A673 (cell line): ENCODE results near the gene ELK3. TPM values are rescaled to one million over a fixed set of nuclear protein-coding genes. Genes with fewer than 3 reads are reported as not detected.

Experiments used
- BruUV-seq: library from RNA; stranded (reverse); fragments of 400-500 nt; replicated peaks from 2 replicates; lab custom pipeline; 2021; lab: Mats Ljungman, UMichigan
- CTCF ChIA-PET: fragments of 300-600 bp; sonication (Branson Sonifier 250); formaldehyde crosslinking; loops from one replicate; lab custom pipeline; 2022; ENCODE audit warnings: antibody characterized with exemption; lab: Charles Lee
- POLR2A ChIA-PET: fragments of 300-600 bp; sonication (Branson Sonifier 250); formaldehyde crosslinking; loops from one replicate; lab custom pipeline; 2022; ENCODE audit warnings: antibody characterized with exemption; ENCODE audit not compliant: low non-redundant PET; lab: Charles Lee
- DNase-seq: peaks from one replicate; pipeline ENCODE4 v3.0.0-alpha.2; 2015; ENCODE audit warnings: low spot score
- H3K27ac ChIP-seq: fragments of 200-600 bp; sonication (generic); 2 replicates; pipeline ENCODE4 v1.5.1; 2016; ENCODE audit warnings: mixed run types, low read depth, mild to moderate bottlenecking, mixed read lengths, antibody characterized with exemption, low read length; ENCODE audit not compliant: poor library complexity, severe bottlenecking
- H3K27me3 ChIP-seq: fragments of 200-600 bp; sonication (generic); replicated peaks from 2 replicates; pipeline ENCODE4 v1.6.1; 2017; ENCODE audit warnings: mixed run types, low read depth, mild to moderate bottlenecking, mixed read lengths, antibody characterized with exemption, low read length; ENCODE audit not compliant: insufficient read depth, poor library complexity
- H3K36me3 ChIP-seq: fragments of 200-600 bp; sonication (generic); 2 replicates; pipeline ENCODE4 v1.6.1; 2016; ENCODE audit warnings: mixed run types, mild to moderate bottlenecking, mixed read lengths, antibody characterized with exemption, low read length; ENCODE audit not compliant: insufficient read depth, poor library complexity, severe bottlenecking
- H3K4me1 ChIP-seq: fragments of 200-600 bp; sonication (generic); 2 replicates; pipeline ENCODE4 v1.6.1; 2017; ENCODE audit warnings: mixed run types, mild to moderate bottlenecking, mixed read lengths, antibody characterized with exemption, low read length; ENCODE audit not compliant: insufficient read depth, poor library complexity, severe bottlenecking
- H3K4me3 ChIP-seq: fragments of 200-600 bp; sonication (generic); 2 replicates; pipeline ENCODE4 v1.5.1; 2016; ENCODE audit warnings: low read depth, mixed run types, mild to moderate bottlenecking, mixed read lengths, low read length; ENCODE audit not compliant: poor library complexity, severe bottlenecking
- H3K9me3 ChIP-seq: fragments of 200-600 bp; sonication (generic); 2 replicates; pipeline ENCODE4 v1.6.1; 2016; ENCODE audit warnings: mixed run types, low read depth, mild to moderate bottlenecking, mixed read lengths, antibody characterized with exemption, low read length; ENCODE audit not compliant: poor library complexity, severe bottlenecking
- CTCF ChIP-seq: fragments of 300-800, 200-600 bp; sonication (generic); conservative IDR thresholded peaks from 2 replicates; pipeline ENCODE4 v1.5.1; 2017; ENCODE audit warnings: low read depth, mild to moderate bottlenecking, antibody characterized with exemption, low read length, moderate library complexity, mixed read lengths
- EZH2 ChIP-seq: fragments of 200-600 bp; sonication (generic); IDR thresholded peaks from 2 replicates; pipeline ENCODE4 v1.6.1; 2017; ENCODE audit warnings: borderline replicate concordance, low read depth, mild to moderate bottlenecking, mixed read lengths, antibody characterized with exemption, low read length; ENCODE audit not compliant: poor library complexity, severe bottlenecking
- intact Hi-C: fragments of 100-400 bp; cut with micrococcal nuclease; formaldehyde crosslinking; loops from one replicate; pipeline ENCODE4 v1.10.0; 2022; ENCODE audit not compliant: unreplicated experiment
- total RNA-seq: library from RNA; stranded (reverse); gene quantifications from 2 replicates; pipeline ENCODE4 v1.2.3, GENCODE V29; 2021

ELK3 gene
- total RNA-seq, 1 experiment from 2014 or later: 62.1 TPM

GRCh38 chr12:96303653-96304052, 109.5 kb downstream of the ELK3 start:
- POLR2A ChIA-PET: interaction anchor here (0.6 kb wide), 1 partner anchor 46 kb away, joined by 5 read pairs; no protein-coding TSS in a partner anchor
- BruUV-seq: no TSS peak
- CTCF ChIA-PET: interaction anchor here (1.4 kb wide), 1 partner anchor 213 kb away, joined by 3 read pairs; no protein-coding TSS in a partner anchor

GRCh38 chr12:96305665-96306064, 111.5 kb downstream of the ELK3 start:
- POLR2A ChIA-PET: no interaction called here
- TF ChIP-seq CTCF (no peak), EZH2 (no peak)
- CTCF ChIA-PET: no interaction called here
- H3K27me3 ChIP-seq: no peaks in the 10 kb centered on the region
- intact Hi-C loops: no loop called here
- no peak overlapping the region for H3K4me3 ChIP-seq
- no peak overlapping the region for H3K27ac ChIP-seq
- peaks cover 22% of the 10 kb centered on the region for H3K4me1 ChIP-seq
- no TSS peak for BruUV-seq
- H3K36me3 ChIP-seq: peaks cover 3% of the 10 kb centered on the region
- DNase-seq: no peak
- no peaks in the 10 kb centered on the region for H3K9me3 ChIP-seq

More at GRCh38 chr12:96303653-96304052, 109.5 kb downstream of the ELK3 start:
- intact Hi-C loops: no loop called here
- no peak overlapping the region for H3K27ac ChIP-seq
- H3K27me3 ChIP-seq: no peaks in the 10 kb centered on the region
- H3K36me3 ChIP-seq: peaks cover 15% of the 10 kb centered on the region
- DNase-seq: no peak
- TF ChIP-seq CTCF (no peak), EZH2 (no peak)
- H3K4me3 ChIP-seq: no peak overlapping the region
- H3K9me3 ChIP-seq: no peaks in the 10 kb centered on the region
- H3K4me1 ChIP-seq: peaks cover 22% of the 10 kb centered on the region

- TF ChIP-seq CTCF: no peak
- POLR2A ChIA-PET: no interaction called here
- Histone ChIP-seq H3K9me3 (no peaks in the 10 kb centered on the region), H3K27me3 (no peaks in the 10 kb centered on the region), H3K27ac (no peak overlapping the region), H3K4me1 (no peaks in the 10 kb centered on the region), H3K4me3 (no peak overlapping the region), H3K36me3 (peaks cover 14% of the 10 kb centered on the region)
- BruUV-seq: no TSS peak
- DNase-seq: no peak
- intact Hi-C loops: no loop called here
- CTCF ChIA-PET: no interaction called here
Observed at GRCh38 chr12:96308881-96309280, 114.7 kb downstream of the ELK3 start.
